ENCODE data around the gene ZNF138. TPM values are rescaled to one million over a fixed set of nuclear protein-coding genes. Genes with fewer than 3 reads are reported as not detected.
"Not testable (repeated sequence)": the region's sequence is repeated elsewhere in the genome, so short reads cannot be mapped to it uniquely, and the experiment has no call there.

Gene ZNF138
- total RNA-seq, 1 donor from 2014 or later, result 26.5 TPM

GRCh38 chr7:64787295-64787694 is 6.9 kb upstream of the ZNF138 start:
- intact Hi-C loops (cut with DNase I), result no loop called here
- H3K36me3 ChIP-seq, result no peaks in the 10 kb centered on the region
- DNase-seq (ENCODE audit: extremely low spot score in 2 of 2), result no peak
- no peaks in the 10 kb centered on the region for H3K27me3 ChIP-seq
- no peak overlapping the region for H3K27ac ChIP-seq
- TF ChIP-seq, protein P1, sequence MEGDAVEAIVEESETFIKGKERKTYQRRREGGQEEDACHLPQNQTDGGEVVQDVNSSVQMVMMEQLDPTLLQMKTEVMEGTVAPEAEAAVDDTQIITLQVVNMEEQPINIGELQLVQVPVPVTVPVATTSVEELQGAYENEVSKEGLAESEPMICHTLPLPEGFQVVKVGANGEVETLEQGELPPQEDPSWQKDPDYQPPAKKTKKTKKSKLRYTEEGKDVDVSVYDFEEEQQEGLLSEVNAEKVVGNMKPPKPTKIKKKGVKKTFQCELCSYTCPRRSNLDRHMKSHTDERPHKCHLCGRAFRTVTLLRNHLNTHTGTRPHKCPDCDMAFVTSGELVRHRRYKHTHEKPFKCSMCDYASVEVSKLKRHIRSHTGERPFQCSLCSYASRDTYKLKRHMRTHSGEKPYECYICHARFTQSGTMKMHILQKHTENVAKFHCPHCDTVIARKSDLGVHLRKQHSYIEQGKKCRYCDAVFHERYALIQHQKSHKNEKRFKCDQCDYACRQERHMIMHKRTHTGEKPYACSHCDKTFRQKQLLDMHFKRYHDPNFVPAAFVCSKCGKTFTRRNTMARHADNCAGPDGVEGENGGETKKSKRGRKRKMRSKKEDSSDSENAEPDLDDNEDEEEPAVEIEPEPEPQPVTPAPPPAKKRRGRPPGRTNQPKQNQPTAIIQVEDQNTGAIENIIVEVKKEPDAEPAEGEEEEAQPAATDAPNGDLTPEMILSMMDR (IDR thresholded peaks at IDR 0.05), result no peak
- no peak for TF ChIP-seq POLR2A (IDR thresholded peaks at IDR 0.05)
- no peak for TF ChIP-seq POLR2AphosphoS5 (IDR thresholded peaks at IDR 0.05; ENCODE audit: insufficient read depth in 1 of 2, low read depth in 1 of 2)
- no peaks in the 10 kb centered on the region for H3K4me1 ChIP-seq
- no peaks in the 10 kb centered on the region for H3K9me3 ChIP-seq
- H3K4me3 ChIP-seq, result no peak overlapping the region

DNA sequence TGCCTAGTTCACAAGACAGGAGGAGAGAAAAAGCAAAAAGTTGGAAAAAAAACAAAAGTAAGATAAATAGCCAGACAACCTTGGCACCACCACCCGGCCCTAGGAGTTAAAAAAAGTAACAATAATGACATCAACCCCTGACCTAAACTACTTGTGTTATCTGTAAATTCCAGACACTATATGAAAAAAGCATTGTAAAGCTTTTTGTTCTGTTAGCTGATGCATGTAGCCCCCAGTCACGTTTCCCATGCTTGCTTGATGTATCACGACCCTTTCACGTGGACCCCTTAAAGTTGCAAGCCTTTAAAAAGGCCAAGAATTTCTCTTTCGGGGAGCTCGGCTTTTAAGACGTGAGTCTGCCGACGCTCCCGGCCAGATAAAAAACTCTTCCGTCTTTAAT is 5.0 kb upstream of the ZNF138 start:
- H3K27me3 ChIP-seq; H3K4me3 ChIP-seq; H3K4me1 ChIP-seq; intact Hi-C loops (cut with DNase I); H3K9me3 ChIP-seq; H3K27ac ChIP-seq; DNase-seq (ENCODE audit: extremely low spot score in 2 of 2); H3K36me3 ChIP-seq: not testable (repeated sequence)

GRCh38 chr7:64793106-64793755 is 997 bp upstream of the ZNF138 start:
- DNase-seq (ENCODE audit: extremely low spot score in 2 of 2), result no peak
- Histone ChIP-seq H3K4me3 (no peak overlapping the region), H3K36me3 (no peaks in the 10 kb centered on the region), H3K9me3 (no peaks in the 10 kb centered on the region), H3K27ac (no peak overlapping the region), H3K4me1 (peaks cover 20% of the 10 kb centered on the region), H3K27me3 (no peaks in the 10 kb centered on the region)
- intact Hi-C loops (cut with DNase I), result no loop called here
- TF ChIP-seq POLR2AphosphoS5 (IDR thresholded peaks at IDR 0.05; ENCODE audit: insufficient read depth in 1 of 2, low read depth in 1 of 2) (no peak), POLR2A (IDR thresholded peaks at IDR 0.05) (no peak)
- TF ChIP-seq, protein P1 (IDR thresholded peaks at IDR 0.05), result no peak

GRCh38 chr7:64795176-64795575 is 948 bp downstream of the ZNF138 start:
- TF ChIP-seq, protein P1 (IDR thresholded peaks at IDR 0.05), result no peak
- TF ChIP-seq POLR2A (IDR thresholded peaks at IDR 0.05), result no peak
- TF ChIP-seq POLR2AphosphoS5 (IDR thresholded peaks at IDR 0.05; ENCODE audit: insufficient read depth in 1 of 2, low read depth in 1 of 2), result no peak
- no peaks in the 10 kb centered on the region for H3K27me3 ChIP-seq
- intact Hi-C loops (cut with DNase I), result no loop called here
- DNase-seq (ENCODE audit: extremely low spot score in 2 of 2), result no peak
- peaks cover 20% of the 10 kb centered on the region for H3K4me1 ChIP-seq
- H3K36me3 ChIP-seq, result peaks cover 0 to 8% of the 10 kb centered on the region in 2 donors
- peak overlapping the region; percentile 52 to 83 for H3K4me3 ChIP-seq
- H3K27ac ChIP-seq, result no peak overlapping the region
- no peaks in the 10 kb centered on the region for H3K9me3 ChIP-seq

- DNase-seq (ENCODE audit: extremely low spot score in 2 of 2); intact Hi-C loops (cut with DNase I); H3K27me3 ChIP-seq; H3K4me3 ChIP-seq; H3K27ac ChIP-seq; H3K9me3 ChIP-seq: not testable (repeated sequence)
- Histone ChIP-seq H3K4me1 (peaks cover 20% of the 10 kb centered on the region), H3K36me3 (peaks cover 0 to 24% of the 10 kb centered on the region in 2 donors)
- TF ChIP-seq POLR2AphosphoS5 (IDR thresholded peaks at IDR 0.05; ENCODE audit: insufficient read depth in 1 of 2, low read depth in 1 of 2), result peak in 1 of 2 donors; percentile 25
Observed at GRCh38 chr7:64799169-64799568, 4.9 kb downstream of the ZNF138 start.

DNA sequence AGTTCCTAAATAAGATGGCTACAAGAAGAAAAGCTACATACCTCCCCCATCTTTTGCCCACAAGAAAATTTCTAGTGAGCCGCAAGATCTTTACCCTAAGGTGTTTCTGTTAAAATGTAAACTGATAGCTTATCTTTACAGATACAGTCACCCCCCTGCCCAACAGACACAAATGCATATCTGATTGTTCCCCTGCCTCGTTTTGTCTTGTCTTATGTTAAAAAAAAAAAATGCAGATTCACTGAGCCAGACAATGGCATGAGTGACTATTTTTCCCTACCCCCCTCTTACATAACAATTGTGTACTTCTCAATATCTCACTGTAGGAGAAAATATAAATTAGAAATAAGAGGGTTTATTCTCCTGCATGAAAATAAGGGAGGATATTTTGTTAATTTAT is 8.5 kb downstream of the ZNF138 start:
- no peaks in the 10 kb centered on the region for H3K9me3 ChIP-seq
- H3K4me3 ChIP-seq, result no peak overlapping the region
- no peak for DNase-seq (ENCODE audit: extremely low spot score in 2 of 2)
- TF ChIP-seq, protein P1 (IDR thresholded peaks at IDR 0.05), result no peak
- no peak for TF ChIP-seq POLR2AphosphoS5 (IDR thresholded peaks at IDR 0.05; ENCODE audit: insufficient read depth in 1 of 2, low read depth in 1 of 2)
- TF ChIP-seq POLR2A (IDR thresholded peaks at IDR 0.05), result no peak
- H3K36me3 ChIP-seq, result peaks cover 0 to 24% of the 10 kb centered on the region in 2 donors
- no peaks in the 10 kb centered on the region for H3K4me1 ChIP-seq
- intact Hi-C loops (cut with DNase I), result no loop called here
- H3K27ac ChIP-seq, result no peak overlapping the region
- no peaks in the 10 kb centered on the region for H3K27me3 ChIP-seq
